WTC11 (cell line): Measurements from ENCODE around the gene CADM2. TPM values are rescaled to one million over a fixed set of nuclear protein-coding genes. Genes with fewer than 3 reads are reported as not detected.

ENCODE experiments used
- ATAC-seq: fragments of 200-7000 bp; cut with Tn5 transposase; 2 replicates; pipeline ENCODE4 v1.10.0; 2021; ENCODE audit warnings: mild to moderate bottlenecking, moderate library complexity
- CTCF ChIA-PET: fragments of 300-600 bp; sonication (Branson Sonifier 250); formaldehyde crosslinking; loops from one replicate; lab custom pipeline; 2021; ENCODE audit warnings: antibody characterized with exemption; lab: Charles Lee
- POLR2A ChIA-PET: fragments of 350-600 bp; sonication (Branson Sonifier 250); formaldehyde crosslinking; loops from one replicate; lab custom pipeline; 2021; ENCODE audit warnings: antibody characterized with exemption; lab: Charles Lee
- DNase-seq: peaks from one replicate; pipeline ENCODE4 v3.0.0; 2021; ENCODE audit warnings: low spot score
- H3K27ac Mint-ChIP-seq: 2 replicates; pipeline ENCODE4 v1.8.0; 2021; ENCODE audit warnings: mixed read lengths
- H3K27me3 Mint-ChIP-seq: 2 replicates; pipeline ENCODE4 v1.8.0; 2021; ENCODE audit warnings: low read depth, mild to moderate bottlenecking, moderate library complexity, mixed read lengths
- H3K36me3 Mint-ChIP-seq: 2 replicates; pipeline ENCODE4 v1.8.0; 2021; ENCODE audit warnings: mixed read lengths
- H3K4me1 Mint-ChIP-seq: 2 replicates; pipeline ENCODE4 v1.8.0; 2022; ENCODE audit warnings: mixed read lengths
- H3K4me3 Mint-ChIP-seq: 2 replicates; pipeline ENCODE4 v1.8.0; 2021; ENCODE audit warnings: mild to moderate bottlenecking, moderate library complexity, mixed read lengths
- H3K9me3 Mint-ChIP-seq: 2 replicates; pipeline ENCODE4 v1.8.0; 2021; ENCODE audit warnings: mixed read lengths
- ATF1 ChIP-seq: sonication (generic); formaldehyde crosslinking; IDR thresholded peaks from 2 replicates; pipeline ENCODE4 v1.8.1; 2023; ENCODE audit warnings: mild to moderate bottlenecking, moderate library complexity, missing genetic modification reagents
- ELF4 ChIP-seq: sonication (generic); formaldehyde crosslinking; IDR thresholded peaks from 2 replicates; pipeline ENCODE4 v1.8.1; 2022; ENCODE audit warnings: low read depth, mild to moderate bottlenecking, moderate library complexity, missing genetic modification reagents
- GTF2I ChIP-seq: fragments of 250-450 bp; sonication (Bioruptor Pico); conservative IDR thresholded peaks from 2 replicates; pipeline ENCODE4 v1.4.0; 2021; ENCODE audit warnings: mild to moderate bottlenecking
- JUN ChIP-seq: sonication (generic); formaldehyde crosslinking; IDR thresholded peaks from 2 replicates; pipeline ENCODE4 v1.8.0; 2023; ENCODE audit warnings: mild to moderate bottlenecking, missing genetic modification reagents
- KAT7 ChIP-seq: sonication (generic); formaldehyde crosslinking; IDR thresholded peaks from 2 replicates; pipeline ENCODE4 v1.8.1; 2023; ENCODE audit warnings: missing genetic modification reagents, mild to moderate bottlenecking, borderline replicate concordance
- NFYB ChIP-seq: sonication (generic); formaldehyde crosslinking; conservative IDR thresholded peaks from 2 replicates; pipeline ENCODE4 v1.8.0; 2022; ENCODE audit warnings: low read depth, missing genetic modification reagents
- PRRX2 ChIP-seq: fragments of 250-450 bp; sonication (Bioruptor Pico); IDR thresholded peaks from 2 replicates; pipeline ENCODE4 v1.8.0; 2021; ENCODE audit warnings: mild to moderate bottlenecking
- SMAD3 ChIP-seq: sonication (generic); formaldehyde crosslinking; IDR thresholded peaks from 2 replicates; pipeline ENCODE4 v1.8.0; 2022; ENCODE audit warnings: missing genetic modification reagents, mild to moderate bottlenecking, borderline replicate concordance
- SMAD4 ChIP-seq: sonication (generic); formaldehyde crosslinking; IDR thresholded peaks from 2 replicates; pipeline ENCODE4 v1.8.0; 2022; ENCODE audit warnings: mild to moderate bottlenecking, missing genetic modification reagents
- SP1 ChIP-seq: sonication (generic); formaldehyde crosslinking; conservative IDR thresholded peaks from 2 replicates; pipeline ENCODE4 v1.8.1; 2022; ENCODE audit warnings: missing genetic modification reagents
- TCF7 ChIP-seq: sonication (generic); formaldehyde crosslinking; IDR thresholded peaks from 2 replicates; pipeline ENCODE4 v1.8.0; 2022; ENCODE audit warnings: mild to moderate bottlenecking, low read depth, missing genetic modification reagents, moderate library complexity
- ZBTB21 ChIP-seq: sonication (generic); formaldehyde crosslinking; IDR thresholded peaks from 2 replicates; pipeline ENCODE4 v1.8.1; 2023; ENCODE audit warnings: mild to moderate bottlenecking, missing genetic modification reagents, borderline replicate concordance
- ZNF121 ChIP-seq: sonication (generic); formaldehyde crosslinking; IDR thresholded peaks from 2 replicates; pipeline ENCODE4 v1.8.0; 2023; ENCODE audit warnings: missing genetic modification reagents
- ZNF138 ChIP-seq: sonication (generic); formaldehyde crosslinking; conservative IDR thresholded peaks from 2 replicates; pipeline ENCODE4 v1.8.1; 2022; ENCODE audit warnings: mild to moderate bottlenecking, moderate library complexity, missing genetic modification reagents
- ZNF219 ChIP-seq: sonication (generic); formaldehyde crosslinking; IDR thresholded peaks from 2 replicates; pipeline ENCODE4 v1.8.0; 2023; ENCODE audit warnings: missing genetic modification reagents, mild to moderate bottlenecking, borderline replicate concordance
- total RNA-seq: library from RNA; stranded (reverse); gene quantifications from 3 replicates; pipeline ENCODE4 v1.2.3, GENCODE V29; 2021
- TF ChIP-seq, protein P1 (sequence below): sonication (generic); formaldehyde crosslinking; IDR thresholded peaks from 2 replicates; pipeline ENCODE4 v1.8.0; 2022; ENCODE audit warnings: mild to moderate bottlenecking, missing genetic modification reagents
- TF ChIP-seq, protein P2 (sequence below): sonication (generic); formaldehyde crosslinking; IDR thresholded peaks from 2 replicates; pipeline ENCODE4 v1.8.1; 2023; ENCODE audit warnings: mild to moderate bottlenecking, missing genetic modification reagents, borderline replicate concordance
- TF ChIP-seq, protein P3 (sequence below): fragments of 250-450 bp; sonication (Bioruptor Pico); IDR thresholded peaks from 2 replicates; pipeline ENCODE4 v2.1.2; 2022; ENCODE audit warnings: mild to moderate bottlenecking, moderate library complexity
- TF ChIP-seq, protein P4 (sequence below): sonication (generic); formaldehyde crosslinking; IDR thresholded peaks from 2 replicates; pipeline ENCODE4 v1.8.1; 2022; ENCODE audit warnings: mild to moderate bottlenecking, missing genetic modification reagents, moderate library complexity, borderline replicate concordance
- TF ChIP-seq, protein P5 (sequence below): sonication (generic); formaldehyde crosslinking; IDR thresholded peaks from 2 replicates; pipeline ENCODE4 v1.8.1; 2022; ENCODE audit warnings: mild to moderate bottlenecking, moderate library complexity, missing genetic modification reagents

Gene CADM2
- total RNA-seq, 1 experiment from 2014 or later: 18.8 TPM

DNA sequence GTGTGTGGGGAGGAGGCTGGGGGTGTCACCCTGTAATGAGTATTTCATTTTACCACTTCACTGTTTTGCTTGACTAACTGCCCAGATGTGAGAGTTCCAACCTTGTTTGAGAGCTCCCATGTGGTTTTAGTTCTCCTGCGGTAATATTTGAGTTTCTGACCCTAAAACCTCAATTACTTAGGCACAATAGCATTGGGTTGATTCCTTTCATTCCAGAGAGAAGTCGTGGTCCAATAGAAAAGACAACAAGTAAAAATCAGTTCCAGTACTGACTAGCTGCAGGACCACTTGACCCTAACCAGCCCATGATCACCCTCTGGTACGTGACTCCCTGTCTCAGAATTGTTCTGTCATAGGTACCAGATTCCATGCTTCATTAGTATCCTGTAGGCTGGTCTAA is 630.4 kb downstream of the CADM2 start:
- no peaks in the 10 kb centered on the region for H3K27me3 Mint-ChIP-seq
- ChIA-PET CTCF (no interaction called here), POLR2A (no interaction called here)
- no peaks in the 10 kb centered on the region for H3K36me3 Mint-ChIP-seq
- H3K4me3 Mint-ChIP-seq: no peak overlapping the region
- TF ChIP-seq ZNF121 (no peak), SMAD3 (CRISPR knock-in tag) (no peak), KAT7 (CRISPR knock-in tag) (no peak)
- TF ChIP-seq, protein P1, sequence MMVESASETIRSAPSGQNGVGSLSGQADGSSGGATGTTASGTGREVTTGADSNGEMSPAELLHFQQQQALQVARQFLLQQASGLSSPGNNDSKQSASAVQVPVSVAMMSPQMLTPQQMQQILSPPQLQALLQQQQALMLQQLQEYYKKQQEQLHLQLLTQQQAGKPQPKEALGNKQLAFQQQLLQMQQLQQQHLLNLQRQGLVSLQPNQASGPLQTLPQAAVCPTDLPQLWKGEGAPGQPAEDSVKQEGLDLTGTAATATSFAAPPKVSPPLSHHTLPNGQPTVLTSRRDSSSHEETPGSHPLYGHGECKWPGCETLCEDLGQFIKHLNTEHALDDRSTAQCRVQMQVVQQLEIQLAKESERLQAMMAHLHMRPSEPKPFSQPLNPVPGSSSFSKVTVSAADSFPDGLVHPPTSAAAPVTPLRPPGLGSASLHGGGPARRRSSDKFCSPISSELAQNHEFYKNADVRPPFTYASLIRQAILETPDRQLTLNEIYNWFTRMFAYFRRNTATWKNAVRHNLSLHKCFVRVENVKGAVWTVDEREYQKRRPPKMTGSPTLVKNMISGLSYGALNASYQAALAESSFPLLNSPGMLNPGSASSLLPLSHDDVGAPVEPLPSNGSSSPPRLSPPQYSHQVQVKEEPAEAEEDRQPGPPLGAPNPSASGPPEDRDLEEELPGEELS (CRISPR knock-in tag): no peak
- peaks cover 10% of the 10 kb centered on the region for H3K4me1 Mint-ChIP-seq
- ATAC-seq (no peak), DNase-seq (no peak)
- no peaks in the 10 kb centered on the region for H3K9me3 Mint-ChIP-seq
- H3K27ac Mint-ChIP-seq: no peak overlapping the region

DNA sequence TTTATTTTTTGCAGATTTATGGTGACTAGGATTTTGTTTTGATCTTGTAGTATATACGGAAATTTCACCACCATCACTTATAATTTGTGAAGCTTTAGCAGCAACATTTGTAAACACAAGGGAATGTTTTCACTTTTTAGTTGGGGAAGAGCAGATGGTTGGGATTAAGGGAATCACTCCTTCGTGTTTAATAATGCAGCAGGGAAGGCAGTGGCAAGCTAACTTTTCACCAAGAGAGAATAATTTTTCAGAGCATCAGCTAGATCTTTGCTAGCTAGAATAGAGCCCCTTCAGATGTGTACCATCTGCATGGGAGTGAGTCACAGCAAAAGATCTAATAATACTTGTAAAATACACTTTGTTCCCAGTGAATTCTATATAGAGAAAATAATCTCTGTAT is 632.7 kb downstream of the CADM2 start:
- no peak for TF ChIP-seq NFYB
- no peak for TF ChIP-seq ATF1 (CRISPR knock-in tag)
- no peak for TF ChIP-seq JUN (CRISPR knock-in tag)
- TF ChIP-seq TCF7 (CRISPR knock-in tag): no peak
- TF ChIP-seq, protein P2, sequence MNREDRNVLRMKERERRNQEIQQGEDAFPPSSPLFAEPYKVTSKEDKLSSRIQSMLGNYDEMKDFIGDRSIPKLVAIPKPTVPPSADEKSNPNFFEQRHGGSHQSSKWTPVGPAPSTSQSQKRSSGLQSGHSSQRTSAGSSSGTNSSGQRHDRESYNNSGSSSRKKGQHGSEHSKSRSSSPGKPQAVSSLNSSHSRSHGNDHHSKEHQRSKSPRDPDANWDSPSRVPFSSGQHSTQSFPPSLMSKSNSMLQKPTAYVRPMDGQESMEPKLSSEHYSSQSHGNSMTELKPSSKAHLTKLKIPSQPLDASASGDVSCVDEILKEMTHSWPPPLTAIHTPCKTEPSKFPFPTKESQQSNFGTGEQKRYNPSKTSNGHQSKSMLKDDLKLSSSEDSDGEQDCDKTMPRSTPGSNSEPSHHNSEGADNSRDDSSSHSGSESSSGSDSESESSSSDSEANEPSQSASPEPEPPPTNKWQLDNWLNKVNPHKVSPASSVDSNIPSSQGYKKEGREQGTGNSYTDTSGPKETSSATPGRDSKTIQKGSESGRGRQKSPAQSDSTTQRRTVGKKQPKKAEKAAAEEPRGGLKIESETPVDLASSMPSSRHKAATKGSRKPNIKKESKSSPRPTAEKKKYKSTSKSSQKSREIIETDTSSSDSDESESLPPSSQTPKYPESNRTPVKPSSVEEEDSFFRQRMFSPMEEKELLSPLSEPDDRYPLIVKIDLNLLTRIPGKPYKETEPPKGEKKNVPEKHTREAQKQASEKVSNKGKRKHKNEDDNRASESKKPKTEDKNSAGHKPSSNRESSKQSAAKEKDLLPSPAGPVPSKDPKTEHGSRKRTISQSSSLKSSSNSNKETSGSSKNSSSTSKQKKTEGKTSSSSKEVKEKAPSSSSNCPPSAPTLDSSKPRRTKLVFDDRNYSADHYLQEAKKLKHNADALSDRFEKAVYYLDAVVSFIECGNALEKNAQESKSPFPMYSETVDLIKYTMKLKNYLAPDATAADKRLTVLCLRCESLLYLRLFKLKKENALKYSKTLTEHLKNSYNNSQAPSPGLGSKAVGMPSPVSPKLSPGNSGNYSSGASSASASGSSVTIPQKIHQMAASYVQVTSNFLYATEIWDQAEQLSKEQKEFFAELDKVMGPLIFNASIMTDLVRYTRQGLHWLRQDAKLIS (CRISPR knock-in tag): no peak
- no peak for TF ChIP-seq GTF2I (CRISPR knock-in tag)
- Mint-ChIP-seq H3K4me3 (no peak overlapping the region), H3K27ac (no peak overlapping the region), H3K36me3 (no peaks in the 10 kb centered on the region), H3K9me3 (no peaks in the 10 kb centered on the region), H3K4me1 (peaks cover 5% of the 10 kb centered on the region), H3K27me3 (no peaks in the 10 kb centered on the region)
- CTCF ChIA-PET: no interaction called here
- ATAC-seq (no peak), DNase-seq (no peak)
- POLR2A ChIA-PET: no interaction called here

DNA sequence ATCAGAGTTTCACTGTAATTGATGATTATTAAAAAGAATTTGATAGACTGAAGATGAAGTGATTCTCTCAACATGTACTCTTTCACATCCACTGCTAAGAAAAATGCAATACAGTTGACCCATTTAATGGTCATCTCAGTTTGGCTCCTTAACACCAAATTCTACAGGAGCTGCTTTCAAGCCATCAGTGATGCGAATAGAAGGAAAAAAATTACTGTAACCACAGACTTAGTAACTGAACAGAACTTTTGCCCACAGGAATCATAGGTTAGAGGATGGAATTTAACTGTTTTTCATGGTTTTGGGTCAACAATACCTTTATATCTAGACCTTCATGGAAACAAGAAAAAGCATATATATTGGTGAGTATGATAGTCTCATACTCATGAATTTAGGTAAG is 633.5 kb downstream of the CADM2 start:
- Mint-ChIP-seq H3K4me3 (no peak overlapping the region), H3K4me1 (peaks cover 5% of the 10 kb centered on the region), H3K36me3 (no peaks in the 10 kb centered on the region), H3K27ac (no peak overlapping the region), H3K9me3 (no peaks in the 10 kb centered on the region), H3K27me3 (no peaks in the 10 kb centered on the region)
- CTCF ChIA-PET: no interaction called here
- DNase-seq: no peak
- POLR2A ChIA-PET: no interaction called here
- no peak for ATAC-seq
- TF ChIP-seq PRRX2 (CRISPR knock-in tag) (no peak), ATF1 (CRISPR knock-in tag) (no peak), SP1 (CRISPR knock-in tag) (no peak), ZBTB21 (CRISPR knock-in tag) (no peak), ELF4 (no peak), ZNF219 (CRISPR knock-in tag) (no peak), ZNF138 (CRISPR knock-in tag) (no peak), SMAD4 (CRISPR knock-in tag) (no peak)
- TF ChIP-seq, protein P2 (CRISPR knock-in tag): no peak
- TF ChIP-seq, protein P3, sequence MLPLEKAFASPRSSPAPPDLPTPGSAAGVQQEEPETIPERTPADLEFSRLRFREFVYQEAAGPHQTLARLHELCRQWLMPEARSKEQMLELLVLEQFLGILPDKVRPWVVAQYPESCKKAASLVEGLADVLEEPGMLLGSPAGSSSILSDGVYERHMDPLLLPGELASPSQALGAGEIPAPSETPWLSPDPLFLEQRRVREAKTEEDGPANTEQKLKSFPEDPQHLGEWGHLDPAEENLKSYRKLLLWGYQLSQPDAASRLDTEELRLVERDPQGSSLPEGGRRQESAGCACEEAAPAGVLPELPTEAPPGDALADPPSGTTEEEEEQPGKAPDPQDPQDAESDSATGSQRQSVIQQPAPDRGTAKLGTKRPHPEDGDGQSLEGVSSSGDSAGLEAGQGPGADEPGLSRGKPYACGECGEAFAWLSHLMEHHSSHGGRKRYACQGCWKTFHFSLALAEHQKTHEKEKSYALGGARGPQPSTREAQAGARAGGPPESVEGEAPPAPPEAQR: no peak
- TF ChIP-seq, protein P4, sequence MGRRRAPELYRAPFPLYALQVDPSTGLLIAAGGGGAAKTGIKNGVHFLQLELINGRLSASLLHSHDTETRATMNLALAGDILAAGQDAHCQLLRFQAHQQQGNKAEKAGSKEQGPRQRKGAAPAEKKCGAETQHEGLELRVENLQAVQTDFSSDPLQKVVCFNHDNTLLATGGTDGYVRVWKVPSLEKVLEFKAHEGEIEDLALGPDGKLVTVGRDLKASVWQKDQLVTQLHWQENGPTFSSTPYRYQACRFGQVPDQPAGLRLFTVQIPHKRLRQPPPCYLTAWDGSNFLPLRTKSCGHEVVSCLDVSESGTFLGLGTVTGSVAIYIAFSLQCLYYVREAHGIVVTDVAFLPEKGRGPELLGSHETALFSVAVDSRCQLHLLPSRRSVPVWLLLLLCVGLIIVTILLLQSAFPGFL (CRISPR knock-in tag): no peak
- TF ChIP-seq, protein P5, sequence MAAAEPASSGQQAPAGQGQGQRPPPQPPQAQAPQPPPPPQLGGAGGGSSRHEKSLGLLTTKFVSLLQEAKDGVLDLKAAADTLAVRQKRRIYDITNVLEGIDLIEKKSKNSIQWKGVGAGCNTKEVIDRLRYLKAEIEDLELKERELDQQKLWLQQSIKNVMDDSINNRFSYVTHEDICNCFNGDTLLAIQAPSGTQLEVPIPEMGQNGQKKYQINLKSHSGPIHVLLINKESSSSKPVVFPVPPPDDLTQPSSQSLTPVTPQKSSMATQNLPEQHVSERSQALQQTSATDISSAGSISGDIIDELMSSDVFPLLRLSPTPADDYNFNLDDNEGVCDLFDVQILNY: no peak
